ENCODE measurements around the gene MAT2B. TPM values are rescaled to one million over a fixed set of nuclear protein-coding genes. Genes with fewer than 3 reads are reported as not detected.
"Not testable (repeated sequence)": the region's sequence is repeated elsewhere in the genome, so short reads cannot be mapped to it uniquely, and the experiment has no call there.

MAT2B gene
- total RNA-seq, 1 donor from 2014 or later, result 89.9 TPM

DNA sequence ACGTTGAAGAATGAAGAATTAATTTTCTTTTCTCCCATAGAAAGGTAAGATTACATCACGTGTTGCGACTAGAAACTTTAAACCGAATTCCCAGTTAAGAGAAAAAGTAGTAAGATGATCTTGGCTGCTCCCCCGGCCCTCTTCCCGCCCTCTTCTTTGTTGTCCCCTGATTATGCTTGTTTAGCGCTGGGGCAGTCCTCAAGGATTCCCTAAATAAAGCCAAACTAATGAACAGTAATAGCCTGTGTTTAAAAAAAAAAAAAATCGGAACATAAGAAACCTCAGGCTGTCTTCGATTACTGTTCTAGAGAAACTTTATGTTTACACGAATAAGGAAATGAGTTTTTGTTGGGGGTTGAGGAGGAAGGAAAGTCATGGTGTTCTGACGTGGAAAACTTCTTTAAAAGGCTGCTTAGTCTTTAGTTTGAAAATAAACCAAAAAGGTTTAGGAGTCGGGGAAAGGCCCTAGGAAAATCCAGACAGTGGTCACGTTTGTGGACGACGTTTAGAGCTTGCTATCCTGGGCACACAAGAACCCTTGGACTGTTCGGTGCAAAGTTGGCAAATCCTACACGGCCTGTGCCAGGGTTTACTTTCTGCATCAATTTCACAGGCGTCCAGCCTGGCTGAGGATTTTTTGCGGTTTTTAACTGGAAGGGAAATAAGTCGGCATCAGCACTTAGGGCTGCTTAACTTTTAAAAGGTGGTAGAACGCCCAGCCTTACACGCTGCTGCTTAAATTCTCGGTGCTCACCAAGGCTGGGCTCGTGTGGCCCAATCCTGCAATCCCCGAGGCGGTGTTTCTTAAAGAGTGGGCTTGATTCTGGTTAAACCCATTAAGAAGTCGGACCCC, 1.1 kb upstream of the MAT2B start:
- peak; percentile 59 for DNase-seq

- no peak for DNase-seq
These were observed 411 bp upstream of the MAT2B start for GRCh38 chr5:163505049-163505367.

- DNase-seq, result no peak
These were observed 657 bp downstream of the MAT2B start for GRCh38 chr5:163506095-163506457.

- peak; percentile 52 for DNase-seq
These were observed 1.3 kb downstream of the MAT2B start for GRCh38 chr5:163506726-163507125.

GRCh38 chr5:163508753-163509152, 3.3 kb downstream of the MAT2B start:
- DNase-seq, result peak; percentile 7

- DNase-seq, result peak; percentile 59
These were observed 4.0 kb downstream of the MAT2B start for GRCh38 chr5:163509291-163509951.

- DNase-seq, result no peak
These were observed 7.1 kb downstream of the MAT2B start for GRCh38 chr5:163512526-163512925.

GRCh38 chr5:163525096-163525495, 19.7 kb downstream of the MAT2B start:
- DNase-seq, result no peak

GRCh38 chr5:163529698-163530097, 24.3 kb downstream of the MAT2B start:
- DNase-seq, result no peak

GRCh38 chr5:163531272-163531671, 25.9 kb downstream of the MAT2B start:
- no peak for DNase-seq

- DNase-seq, result no peak
These were observed 27.0 kb downstream of the MAT2B start for GRCh38 chr5:163532171-163533084.

DNA sequence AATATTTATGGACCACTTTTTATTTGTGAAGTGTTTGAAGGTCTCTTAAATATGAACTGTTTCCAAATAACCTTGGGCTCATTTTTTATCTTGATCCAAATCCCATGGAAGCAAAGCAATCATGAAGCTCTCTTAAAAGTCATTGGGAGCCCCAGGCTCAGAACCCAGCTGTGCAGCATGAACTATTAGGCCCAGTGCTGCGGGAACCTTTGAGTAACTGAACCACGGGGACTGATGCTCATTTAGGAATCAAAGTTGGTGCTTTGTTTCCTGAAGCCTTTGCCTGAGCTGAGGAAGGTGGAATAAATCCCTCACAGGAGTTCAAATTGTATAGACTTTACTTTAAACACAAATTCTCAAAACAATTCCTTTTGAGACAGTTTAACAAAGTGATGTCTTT, 27.8 kb downstream of the MAT2B start:
- DNase-seq, result no peak

GRCh38 chr5:163534492-163535094, 29.2 kb downstream of the MAT2B start:
- DNase-seq, result no peak

GRCh38 chr5:163535290-163535689, 29.9 kb downstream of the MAT2B start:
- no peak for DNase-seq

- DNase-seq, result not testable (repeated sequence)
These were observed 31.0 kb downstream of the MAT2B start for GRCh38 chr5:163536442-163536841.

DNA sequence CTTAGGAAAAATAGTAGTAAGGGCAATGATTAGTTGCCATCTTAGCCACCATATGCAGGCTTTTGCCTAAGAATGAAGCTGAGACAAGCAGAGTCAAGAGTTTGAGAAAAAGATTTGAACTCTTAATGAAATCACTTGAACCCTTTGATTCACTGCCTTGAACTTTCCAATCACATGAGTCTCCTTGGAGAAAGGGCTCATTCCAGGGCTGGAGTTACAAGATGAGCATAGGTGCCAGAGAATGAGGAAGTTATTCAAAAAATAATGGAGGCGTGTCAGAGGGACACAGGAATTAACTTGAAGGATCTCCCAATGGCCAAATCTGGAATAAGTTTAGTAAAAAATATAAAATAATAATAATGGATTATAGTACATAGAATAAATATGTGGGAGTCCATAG, 35.3 kb downstream of the MAT2B start:
- DNase-seq, result no peak

- DNase-seq, result no peak
These were observed 37.4 kb downstream of the MAT2B start for GRCh38 chr5:163542771-163543170.

DNA sequence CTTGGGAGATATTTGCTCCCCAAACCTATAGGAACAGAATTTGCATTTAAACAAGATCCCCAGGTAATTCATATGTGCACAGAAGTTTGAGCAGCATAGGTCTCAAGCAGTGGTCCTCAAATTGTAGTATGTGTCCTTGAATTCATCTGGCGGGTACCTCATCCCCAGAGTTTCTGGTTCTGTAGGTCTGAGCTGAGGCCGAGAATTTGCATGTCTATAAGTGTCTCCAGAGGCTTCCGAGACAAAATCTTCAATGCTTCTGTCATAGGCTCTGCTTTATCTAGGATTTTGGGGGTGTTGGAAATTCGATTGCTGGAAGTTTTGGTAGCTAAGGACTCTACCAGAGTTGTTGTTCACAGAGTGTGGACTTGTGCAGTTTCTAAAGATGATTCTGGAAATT, 38.6 kb downstream of the MAT2B start:
- DNase-seq, result no peak

GRCh38 chr5:163544836-163545235, 39.4 kb downstream of the MAT2B start:
- no peak for DNase-seq

DNA sequence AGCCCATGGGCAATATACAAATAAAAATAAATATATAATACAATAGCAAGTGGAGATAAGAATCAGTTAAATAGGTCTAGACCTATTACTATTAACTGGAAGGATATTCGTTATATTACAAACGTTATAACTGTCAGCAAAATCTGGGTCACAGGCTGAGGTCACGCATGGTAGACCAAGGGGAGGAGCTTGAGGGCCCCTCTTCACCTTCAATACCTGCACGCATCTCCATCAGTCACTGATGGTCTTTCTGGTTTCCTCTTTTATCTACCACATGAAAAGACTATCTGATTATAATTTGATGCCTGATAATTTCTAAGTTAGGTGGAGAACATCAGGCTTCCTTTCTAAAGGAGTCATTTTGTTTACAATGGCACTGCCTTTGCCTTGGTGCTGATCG, 43.2 kb downstream of the MAT2B start:
- no peak for DNase-seq

GRCh38 chr5:163551156-163551555, 45.7 kb downstream of the MAT2B start:
- DNase-seq, result no peak

- DNase-seq, result no peak
These were observed 47.1 kb downstream of the MAT2B start for GRCh38 chr5:163552536-163552935.

- DNase-seq, result no peak
These were observed 55.9 kb downstream of the MAT2B start for GRCh38 chr5:163561339-163561738.

Measured in dermis blood vessel endothelial cell (primary cell).